IMR-90 (cell line): ENCODE measurements around the gene WDR37. TPM values are rescaled to one million over a fixed set of nuclear protein-coding genes. Genes with fewer than 3 reads are reported as not detected.
A peak's percentile ranks its signal among the peaks of the same experiment; 100 is the strongest.

ENCODE experiments used
- ATAC-seq: fragments of 200-7000 bp; cut with Tn5 transposase; 2 replicates; pipeline ENCODE4 v1.9.1; 2020; ENCODE audit warnings: low read depth, mild to moderate bottlenecking, moderate library complexity
- BruUV-seq: library from RNA; stranded (reverse); fragments of 400-500 nt; replicated peaks from 2 replicates; lab custom pipeline; 2021; lab: Mats Ljungman, UMichigan
- CTCF ChIA-PET: fragments of 300-600 bp; formaldehyde crosslinking; extraction: SDS; loops from one replicate; lab custom pipeline; 2021; ENCODE audit warnings: antibody characterized with exemption; lab: Yijun Ruan, JAX
- POLR2A ChIA-PET: fragments of 300-600 bp; sonication (Branson Sonifier 250); formaldehyde crosslinking; loops from one replicate; lab custom pipeline; 2022; ENCODE audit warnings: antibody characterized with exemption; ENCODE audit not compliant: unreplicated experiment; lab: Charles Lee
- DNase-seq: peaks from one replicate; pipeline ENCODE4 v3.0.0; 2013
- H2AFZ ChIP-seq: replicated peaks from 2 replicates; pipeline ENCODE3; 2013; ENCODE audit warnings: low read length, mild to moderate bottlenecking; ENCODE audit not compliant: poor library complexity
- H2AK5ac ChIP-seq: 2 replicates; pipeline ENCODE4 v1.6.1; 2013; ENCODE audit warnings: low read depth, low read length, inconsistent platforms
- H2AK9ac ChIP-seq: replicated peaks from 2 replicates; pipeline ENCODE3; 2013; ENCODE audit warnings: mild to moderate bottlenecking, low read depth, low read length, moderate library complexity; ENCODE audit not compliant: poor library complexity
- H2BK120ac ChIP-seq: 2 replicates; pipeline ENCODE4 v1.6.1; 2013; ENCODE audit warnings: low read depth, low read length, inconsistent platforms
- H2BK15ac ChIP-seq: 3 replicates; pipeline ENCODE4 v1.6.1; 2013; ENCODE audit warnings: low read depth, low read length, inconsistent platforms
- H2BK20ac ChIP-seq: 2 replicates; pipeline ENCODE4 v1.6.1; 2013; ENCODE audit warnings: low read depth, mild to moderate bottlenecking, inconsistent platforms, low read length, moderate library complexity
- H2BK5ac ChIP-seq: 2 replicates; pipeline ENCODE4 v1.6.1; 2013; ENCODE audit warnings: mild to moderate bottlenecking, low read depth, low read length, inconsistent platforms; ENCODE audit not compliant: poor library complexity, severe bottlenecking
- H3K14ac ChIP-seq: replicated peaks from 2 replicates; pipeline ENCODE4 v1.6.1; 2013; ENCODE audit warnings: low read depth, low read length, inconsistent platforms
- H3K18ac ChIP-seq: 2 replicates; pipeline ENCODE4 v1.6.1; 2013; ENCODE audit warnings: low read depth, low read length, control low read depth
- H3K23ac ChIP-seq: 2 replicates; pipeline ENCODE4 v1.6.1; 2013; ENCODE audit warnings: low read depth, low read length, inconsistent platforms
- H3K27ac ChIP-seq: 2 replicates; pipeline ENCODE4 v1.5.1; 2013; ENCODE audit warnings: mild to moderate bottlenecking, control low read depth, low read length; ENCODE audit not compliant: insufficient read depth
- H3K27me3 ChIP-seq: 2 replicates; pipeline ENCODE4 v1.6.1; 2013; ENCODE audit warnings: low read length; ENCODE audit not compliant: control insufficient read depth, insufficient read depth
- H3K36me3 ChIP-seq: 2 replicates; pipeline ENCODE4 v1.6.1; 2013; ENCODE audit warnings: low read length, mixed read lengths; ENCODE audit not compliant: control insufficient read depth, insufficient read depth
- H3K4ac ChIP-seq: 2 replicates; pipeline ENCODE4 v1.6.1; 2013; ENCODE audit warnings: low read depth, low read length, inconsistent platforms
- H3K4me1 ChIP-seq: 2 replicates; pipeline ENCODE4 v1.6.1; 2013; ENCODE audit warnings: low read length, mixed read lengths; ENCODE audit not compliant: control insufficient read depth, insufficient read depth
- H3K4me2 ChIP-seq: 2 replicates; pipeline ENCODE4 v1.6.1; 2013; ENCODE audit warnings: low read depth, mild to moderate bottlenecking, control low read depth, low read length, moderate library complexity
- H3K4me3 ChIP-seq: 2 replicates; pipeline ENCODE4 v1.5.1; 2013; ENCODE audit warnings: low read depth, mild to moderate bottlenecking, control low read depth, low read length, moderate library complexity; ENCODE audit not compliant: insufficient read depth
- H3K56ac ChIP-seq: 2 replicates; pipeline ENCODE4 v1.6.1; 2013; ENCODE audit warnings: low read length, inconsistent platforms; ENCODE audit not compliant: insufficient read depth; ENCODE audit errors: extremely low read depth
- H3K79me1 ChIP-seq, 2 experiments: 2 replicates each; pipeline ENCODE4 v1.6.1; 2013; ENCODE audit warnings: low read length in 2 of 2, inconsistent platforms in 1 of 2, low read depth in 1 of 2
- H3K9ac ChIP-seq: 2 replicates; pipeline ENCODE4 v1.6.1; 2013; ENCODE audit warnings: low read depth, low read length, control low read depth
- H3K9me1 ChIP-seq: 2 replicates; pipeline ENCODE4 v1.6.1; 2013; ENCODE audit warnings: low read length, inconsistent platforms; ENCODE audit not compliant: insufficient read depth
- H3K9me3 ChIP-seq: 2 replicates; pipeline ENCODE4 v1.6.1; 2013; ENCODE audit warnings: low read length; ENCODE audit not compliant: control insufficient read depth, insufficient read depth
- H4K20me1 ChIP-seq: 2 replicates; pipeline ENCODE4 v1.6.1; 2013; ENCODE audit warnings: low read length, inconsistent platforms; ENCODE audit not compliant: insufficient read depth
- H4K5ac ChIP-seq: 2 replicates; pipeline ENCODE4 v1.6.1; 2013; ENCODE audit warnings: mild to moderate bottlenecking, low read depth, low read length, control low read depth
- H4K8ac ChIP-seq, 2 experiments: 2 replicates each; pipeline ENCODE4 v1.6.1; 2013; ENCODE audit warnings: low read depth in 2 of 2, low read length in 2 of 2, control low read depth in 1 of 2, inconsistent platforms in 1 of 2
- H4K91ac ChIP-seq: 2 replicates; pipeline ENCODE4 v1.6.1; 2013; ENCODE audit warnings: low read depth, low read length, inconsistent platforms; ENCODE audit not compliant: insufficient read depth
- BHLHE40 ChIP-seq: fragments of 150-350 bp; IDR thresholded peaks from 2 replicates; pipeline ENCODE4 v1.6.1; 2016; ENCODE audit warnings: mild to moderate bottlenecking, low read depth, low read length
- CEBPB ChIP-seq: IDR thresholded peaks from 2 replicates; pipeline ENCODE4 v1.6.1; 2012; ENCODE audit warnings: low read depth, low read length, improper control_type of control experiment
- CTCF ChIP-seq: conservative IDR thresholded peaks from 2 replicates; pipeline ENCODE4 v1.5.1; 2012; ENCODE audit warnings: mild to moderate bottlenecking, low read depth, low read length, improper control_type of control experiment
- MAFK ChIP-seq: IDR thresholded peaks from 2 replicates; pipeline ENCODE4 v1.6.1; 2012; ENCODE audit warnings: low read depth, low read length, improper control_type of control experiment
- RAD21 ChIP-seq: IDR thresholded peaks from 2 replicates; pipeline ENCODE4 v1.6.1; 2012; ENCODE audit warnings: low read length, improper control_type of control experiment
- RFX5 ChIP-seq: IDR thresholded peaks from 2 replicates; pipeline ENCODE4 v1.8.0; 2012; ENCODE audit warnings: low read depth, mild to moderate bottlenecking, low read length, moderate library complexity
- USF2 ChIP-seq: fragments of 150-350 bp; IDR thresholded peaks from 2 replicates; pipeline ENCODE4 v1.6.1; 2017; ENCODE audit warnings: mild to moderate bottlenecking, antibody characterized with exemption, low read length, low read depth
- WGBS, 2 experiments: methylation state at CpG; one replicate each; pipeline versions ENCODE4 v1.1.5 to v1.1.7; 2013; ENCODE audit warnings: missing lambda C conversion rate in 2 of 2; ENCODE audit not compliant: insufficient read length in 1 of 2; ENCODE audit errors: extremely low coverage in 2 of 2; 5-methylcytosine and 5-hydroxymethylcytosine counted together
- dilution Hi-C: fragments of 300-500 bp; cut with HindIII; formaldehyde crosslinking; loops from one replicate; pipeline ENCODE4 v1.14.3; 2018; ENCODE audit warnings: low sequenced_read_pairs; ENCODE audit not compliant: unreplicated experiment
- in situ Hi-C: fragments of 300-500 bp; cut with MboI; formaldehyde crosslinking; loops from 3 replicates; pipeline ENCODE4 v1.14.3; 2019; ENCODE audit warnings: low sequenced_read_pairs, inconsistent platforms, mixed read lengths
- intact Hi-C: fragments of 100-400 bp; cut with micrococcal nuclease; formaldehyde crosslinking; loops from 2 replicates; pipeline ENCODE4 v1.10.0; 2022
- polyA plus RNA-seq, 3 experiments: library from polyadenylated mRNA; depleted of rRNA; stranded (reverse); fragments of >200 nt; gene quantifications; 2 replicates each; pipeline ENCODE4 v1.2.3, GENCODE V29; 2012; ENCODE audit warnings: low replicate concordance in 1 of 3
- total RNA-seq: library from RNA; depleted of rRNA; stranded (reverse); fragments of >200 nt; gene quantifications from 2 replicates; pipeline ENCODE4 v1.2.3, GENCODE V29; 2012

WDR37 gene
- total and polyA plus RNA-seq, 2 of the 4 experiments (the other 2 are of a cell fraction), result 12.7 to 14.5 TPM

- Histone ChIP-seq H3K9me1 (peaks cover 4% of the 10 kb centered on the region; the same call in 1 of the 2 replicates), H4K8ac (no peak overlapping the region), H4K5ac (no peak overlapping the region), H2AFZ (no peak overlapping the region), H2BK5ac (no peak overlapping the region), H4K20me1 (no peaks in the 10 kb centered on the region), H3K4ac (no peak overlapping the region), H2BK20ac (no peak overlapping the region), H3K27ac (no peak overlapping the region), H3K4me1 (no peaks in the 10 kb centered on the region), H3K23ac (no peak overlapping the region), H3K18ac (no peak overlapping the region), H3K79me1 (peaks cover 9 to 19% of the 10 kb centered on the region in 2 experiments; a peak in 3 of 4 replicates), H3K14ac (no peak overlapping the region), H2AK9ac (no peak overlapping the region), H4K91ac (no peak overlapping the region), H2BK15ac (no peak overlapping the region), H3K4me2 (no peak overlapping the region), H3K9ac (no peak overlapping the region), H3K36me3 (peaks cover 52% of the 10 kb centered on the region), H3K4me3 (no peak overlapping the region), H3K27me3 (no peaks in the 10 kb centered on the region), H3K56ac (no peak overlapping the region), H2BK120ac (no peak overlapping the region), H3K9me3 (no peaks in the 10 kb centered on the region), H2AK5ac (no peak overlapping the region)
- intact Hi-C loops (no loop called here), in situ Hi-C loops (no loop called here), dilution Hi-C loops (no loop called here)
- WGBS, 2 experiments, result no CpG with 5 or more reads among the region's 5 CpGs
- ATAC-seq (no peak), DNase-seq (no peak)
- BruUV-seq, result no TSS peak
- POLR2A ChIA-PET, result no interaction called here
- CTCF ChIA-PET, result no interaction called here
- no peak for TF ChIP-seq USF2
- TF ChIP-seq CTCF, result no peak
- TF ChIP-seq RFX5, result no peak
- TF ChIP-seq MAFK, result no peak
- no peak for TF ChIP-seq BHLHE40
- TF ChIP-seq RAD21, result no peak
- peak; percentile 49 for TF ChIP-seq CEBPB
Measured at GRCh38 chr10:1123198-1123597, 67.0 kb downstream of the WDR37 start.
